Activated effector memory CD4-positive, alpha-beta T cell treated with anti-CD3 and anti-CD28 coated beads, Interleukin-2, amount 50 U/mL, for 16 hours (primary cell): ENCODE measurements around the gene TBP.
"Not testable (repeated sequence)": the region's sequence is repeated elsewhere in the genome, so short reads cannot be mapped to it uniquely, and the experiment has no call there.

Experiments used
- DNase-seq: peaks from one replicate; pipeline ENCODE4 v3.0.0-alpha.2; 2020

TBP gene

GRCh38 chr6:170612256-170612804 lies 58.2 kb downstream of the TBP start:
- not testable (repeated sequence) for DNase-seq

- DNase-seq: not testable (repeated sequence)
These were observed 61.9 kb downstream of the TBP start for GRCh38 chr6:170616020-170616554.
